HCT116 (cell line): ENCODE results near the gene MAPK14. TPM values are rescaled to one million over a fixed set of nuclear protein-coding genes. Genes with fewer than 3 reads are reported as not detected.

Experiments
- ATAC-seq: fragments of 200-7000 bp; cut with Tn5 transposase; 2 replicates; pipeline ENCODE4 v1.9.1; 2020; ENCODE audit warnings: mild to moderate bottlenecking, moderate library complexity
- BruUV-seq: library from RNA; stranded (reverse); fragments of 400-500 nt; replicated peaks from 2 replicates; lab custom pipeline; 2021; lab: Mats Ljungman, UMichigan
- CTCF ChIA-PET: fragments of 300-600 bp; sonication (Branson Sonifier 250); formaldehyde crosslinking; loops from one replicate; lab custom pipeline; 2021; ENCODE audit warnings: antibody characterized with exemption; lab: Charles Lee
- POLR2A ChIA-PET: fragments of 300-600, 350-600 bp; sonication (Branson Sonifier 250); formaldehyde crosslinking; loops from one replicate; lab custom pipeline; 2021; ENCODE audit warnings: antibody characterized with exemption; lab: Charles Lee
- RAD21 ChIA-PET, 2 experiments: fragments of 300-600 bp; sonication (Branson Sonifier 250); formaldehyde crosslinking; loops; one replicate each; lab custom pipeline; 2023; ENCODE audit warnings: low total read pairs in 2 of 2; ENCODE audit not compliant: uncharacterized antibody in 2 of 2, unreplicated experiment in 2 of 2, low non-redundant PET in 1 of 2; lab: Charles Lee
- DNase-seq: peaks from one replicate; pipeline ENCODE4 v3.0.0-alpha.2; 2010; ENCODE audit warnings: low read depth, low spot score
- H2AFZ ChIP-seq: fragments of 200-600 bp; shearing (Covaris generic), sonication (generic); 2 replicates; pipeline ENCODE4 v1.6.1; 2017; ENCODE audit warnings: low read depth, mixed run types, mixed read lengths, antibody characterized with exemption, low read length; ENCODE audit not compliant: poor library complexity, severe bottlenecking
- H3K27ac ChIP-seq: 2 replicates; pipeline ENCODE4 v1.5.1; 2012; ENCODE audit warnings: low read depth, low read length
- H3K27me3 ChIP-seq: fragments of 200-600 bp; sonication (generic); 2 replicates; pipeline ENCODE4 v1.6.1; 2016; ENCODE audit warnings: mixed run types, low read length, mixed read lengths; ENCODE audit not compliant: insufficient read depth
- H3K36me3 ChIP-seq, 2 experiments: fragments of 200-500 bp in 1 of 2; fragments of 200-600 bp in 1 of 2; sonication (Bioruptor generic) in 1 of 2; sonication (generic) in 1 of 2; 2 replicates each; pipeline versions ENCODE4 v1.5.1 to v1.6.1; 2014 to 2016; ENCODE audit warnings: low read length in 2 of 2, inconsistent platforms in 1 of 2, mixed read lengths in 1 of 2, mixed run types in 1 of 2; ENCODE audit not compliant: insufficient read depth in 2 of 2, control insufficient read depth in 1 of 2
- H3K4me1 ChIP-seq, 2 experiments: fragments of 200-600 bp in 1 of 2; sonication (generic) in 1 of 2; 2 replicates each; pipeline versions ENCODE4 v1.5.1 to v1.6.1; 2012 to 2017; ENCODE audit warnings: low read length in 2 of 2, inconsistent platforms in 1 of 2, mild to moderate bottlenecking in 1 of 2, mixed read lengths in 1 of 2, mixed run types in 1 of 2, moderate library complexity in 1 of 2; ENCODE audit not compliant: insufficient read depth in 2 of 2, control insufficient read depth in 1 of 2
- H3K4me2 ChIP-seq: fragments of 200-600 bp; sonication (generic); 2 replicates; pipeline ENCODE4 v1.6.1; 2017; ENCODE audit warnings: mixed run types, low read length, mixed read lengths
- H3K4me3 ChIP-seq, 2 experiments: fragments of 200-600 bp in 1 of 2; sonication (generic) in 1 of 2; replicated peaks in 1 of 2; 2 replicates each; pipeline ENCODE4 v1.5.1; 2011 to 2016; ENCODE audit warnings: low read length in 2 of 2, control low read depth in 1 of 2, low read depth in 1 of 2, mild to moderate bottlenecking in 1 of 2, mixed read lengths in 1 of 2, mixed run types in 1 of 2
- H3K79me2 ChIP-seq: fragments of 200-600 bp; sonication (generic); 2 replicates; pipeline ENCODE4 v1.6.1; 2017; ENCODE audit warnings: mild to moderate bottlenecking, mixed run types, low read length, moderate library complexity, mixed read lengths; ENCODE audit not compliant: insufficient read depth
- H3K9ac ChIP-seq: fragments of 200-600 bp; sonication (generic); 2 replicates; pipeline ENCODE4 v1.6.1; 2016; ENCODE audit warnings: low read length, mixed read lengths
- H3K9me2 ChIP-seq: fragments of 200-600 bp; sonication (generic), shearing (Covaris generic); 2 replicates; pipeline ENCODE4 v1.6.1; 2017; ENCODE audit warnings: mixed run types, mild to moderate bottlenecking, moderate library complexity; ENCODE audit not compliant: insufficient read depth
- H3K9me3 ChIP-seq, 2 experiments: fragments of 200-500 bp in 1 of 2; fragments of 200-600 bp in 1 of 2; sonication (Bioruptor generic) in 1 of 2; sonication (generic) in 1 of 2; 2 replicates each; pipeline ENCODE4 v1.6.1; 2014 to 2017; ENCODE audit warnings: low read length in 2 of 2, mixed read lengths in 2 of 2, inconsistent platforms in 1 of 2, low read depth in 1 of 2, mild to moderate bottlenecking in 1 of 2, mixed run types in 1 of 2, moderate library complexity in 1 of 2; ENCODE audit not compliant: control insufficient read depth in 1 of 2, insufficient read depth in 1 of 2
- H4K20me1 ChIP-seq: fragments of 200-600 bp; sonication (generic), shearing (Covaris generic); 2 replicates; pipeline ENCODE4 v1.6.1; 2017; ENCODE audit warnings: mixed run types, mild to moderate bottlenecking, moderate library complexity; ENCODE audit not compliant: insufficient read depth
- CBX3 ChIP-seq: IDR thresholded peaks from 2 replicates; pipeline ENCODE4 v1.6.1; 2012; ENCODE audit warnings: low read depth
- CEBPB ChIP-seq: IDR thresholded peaks from 2 replicates; pipeline ENCODE4 v1.6.1; 2012; ENCODE audit warnings: low read depth
- EGR1 ChIP-seq: IDR thresholded peaks from 2 replicates; pipeline ENCODE4 v1.6.1; 2012; ENCODE audit warnings: low read depth
- ELF1 ChIP-seq: IDR thresholded peaks from 2 replicates; pipeline ENCODE4 v1.6.1; 2012; ENCODE audit warnings: low read depth, borderline replicate concordance
- FOSL1 ChIP-seq: IDR thresholded peaks from 2 replicates; pipeline ENCODE4 v1.6.1; 2012; ENCODE audit warnings: low read depth
- JUND ChIP-seq: IDR thresholded peaks from 2 replicates; pipeline ENCODE4 v1.6.1; 2012
- POLR2A ChIP-seq: IDR thresholded peaks from 2 replicates; pipeline ENCODE4 v1.7.0; 2011; ENCODE audit warnings: borderline replicate concordance; ENCODE audit not compliant: insufficient read depth, insufficient read length; ENCODE audit errors: extremely low read depth
- POLR2AphosphoS5 ChIP-seq: IDR thresholded peaks from 2 replicates; pipeline ENCODE4 v1.6.1; 2011; ENCODE audit warnings: mild to moderate bottlenecking, low read depth, low read length, moderate library complexity
- RAD21 ChIP-seq: IDR thresholded peaks from 2 replicates; pipeline ENCODE4 v1.6.1; 2012; ENCODE audit warnings: low read depth, mild to moderate bottlenecking
- SP1 ChIP-seq: IDR thresholded peaks from 2 replicates; pipeline ENCODE4 v1.6.1; 2012; ENCODE audit warnings: low read depth
- SRF ChIP-seq: IDR thresholded peaks from 2 replicates; pipeline ENCODE4 v1.6.1; 2012; ENCODE audit warnings: low read depth
- TCF7L2 ChIP-seq: IDR thresholded peaks from 2 replicates; pipeline ENCODE4 v1.7.0; 2011; ENCODE audit warnings: borderline replicate concordance, inconsistent platforms; ENCODE audit not compliant: insufficient read depth, insufficient read length; ENCODE audit errors: extremely low read depth
- ZFX ChIP-seq: fragments of 450-650 bp; IDR thresholded peaks from 2 replicates; pipeline ENCODE4 v1.6.1; 2017
- ZNF274 ChIP-seq: fragments of 200-500 bp; sonication (Bioruptor generic); IDR thresholded peaks from 2 replicates; pipeline ENCODE4 v1.6.1; 2014; ENCODE audit warnings: mild to moderate bottlenecking, low read depth, low read length, inconsistent platforms
- intact Hi-C: fragments of 100-400 bp; cut with micrococcal nuclease; formaldehyde crosslinking; loops from 2 replicates; pipeline ENCODE4 v1.10.0; 2022
- total RNA-seq: library from RNA; stranded (reverse); gene quantifications from one replicate; pipeline ENCODE4 v1.2.1, GENCODE V29; 2021; ENCODE audit not compliant: unreplicated experiment
- TF ChIP-seq, protein P1 (sequence below): IDR thresholded peaks from 2 replicates; pipeline ENCODE4 v1.6.1; 2012
- TF ChIP-seq, protein P2 (sequence below): IDR thresholded peaks from 2 replicates; pipeline ENCODE4 v1.6.1; 2011; ENCODE audit warnings: mild to moderate bottlenecking, low read length, moderate library complexity; ENCODE audit not compliant: insufficient replicate concordance; ENCODE audit errors: extremely low read depth
- TF ChIP-seq, protein P3 (sequence below): IDR thresholded peaks from 2 replicates; pipeline ENCODE4 v1.6.1; 2012

The MAPK14 gene
- total RNA-seq, 1 experiment from 2014 or later, result 34.2 TPM

DNA sequence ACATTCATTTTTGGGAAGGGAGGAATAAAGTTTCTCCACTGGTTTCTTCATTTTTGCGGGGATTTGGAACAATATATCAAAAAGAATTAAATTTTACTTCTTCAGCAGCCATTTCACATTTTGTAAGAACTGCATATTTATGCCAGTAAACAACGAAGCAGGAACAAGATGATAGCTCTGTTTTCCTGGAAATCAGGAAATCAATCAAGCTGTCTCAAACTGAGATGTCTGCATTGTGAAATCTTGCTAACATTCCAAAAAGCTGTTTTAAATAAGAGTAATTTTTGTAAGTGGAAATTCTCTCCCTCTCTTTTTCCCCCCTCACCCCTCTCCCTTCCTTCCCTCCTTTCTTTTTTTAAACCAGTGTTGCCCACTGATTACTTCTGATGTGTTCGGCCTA lies 122.7 kb downstream of the MAPK14 start:
- TF ChIP-seq SP1 (no peak), CBX3 (no peak), ZNF274 (no peak), EGR1 (no peak), TCF7L2 (no peak), ZFX (no peak), RAD21 (no peak), FOSL1 (no peak), CEBPB (no peak), POLR2A (no peak), ELF1 (no peak), JUND (no peak), SRF (no peak), POLR2AphosphoS5 (no peak)
- TF ChIP-seq, protein P1, sequence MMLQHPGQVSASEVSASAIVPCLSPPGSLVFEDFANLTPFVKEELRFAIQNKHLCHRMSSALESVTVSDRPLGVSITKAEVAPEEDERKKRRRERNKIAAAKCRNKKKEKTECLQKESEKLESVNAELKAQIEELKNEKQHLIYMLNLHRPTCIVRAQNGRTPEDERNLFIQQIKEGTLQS, result no peak
- TF ChIP-seq, protein P2, sequence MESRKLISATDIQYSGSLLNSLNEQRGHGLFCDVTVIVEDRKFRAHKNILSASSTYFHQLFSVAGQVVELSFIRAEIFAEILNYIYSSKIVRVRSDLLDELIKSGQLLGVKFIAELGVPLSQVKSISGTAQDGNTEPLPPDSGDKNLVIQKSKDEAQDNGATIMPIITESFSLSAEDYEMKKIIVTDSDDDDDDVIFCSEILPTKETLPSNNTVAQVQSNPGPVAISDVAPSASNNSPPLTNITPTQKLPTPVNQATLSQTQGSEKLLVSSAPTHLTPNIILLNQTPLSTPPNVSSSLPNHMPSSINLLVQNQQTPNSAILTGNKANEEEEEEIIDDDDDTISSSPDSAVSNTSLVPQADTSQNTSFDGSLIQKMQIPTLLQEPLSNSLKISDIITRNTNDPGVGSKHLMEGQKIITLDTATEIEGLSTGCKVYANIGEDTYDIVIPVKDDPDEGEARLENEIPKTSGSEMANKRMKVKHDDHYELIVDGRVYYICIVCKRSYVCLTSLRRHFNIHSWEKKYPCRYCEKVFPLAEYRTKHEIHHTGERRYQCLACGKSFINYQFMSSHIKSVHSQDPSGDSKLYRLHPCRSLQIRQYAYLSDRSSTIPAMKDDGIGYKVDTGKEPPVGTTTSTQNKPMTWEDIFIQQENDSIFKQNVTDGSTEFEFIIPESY, result no peak
- TF ChIP-seq, protein P3, sequence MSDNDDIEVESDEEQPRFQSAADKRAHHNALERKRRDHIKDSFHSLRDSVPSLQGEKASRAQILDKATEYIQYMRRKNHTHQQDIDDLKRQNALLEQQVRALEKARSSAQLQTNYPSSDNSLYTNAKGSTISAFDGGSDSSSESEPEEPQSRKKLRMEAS, result no peak
- Histone ChIP-seq H3K4me3 (no peak overlapping the region), H3K27me3 (no peaks in the 10 kb centered on the region), H2AFZ (no peak overlapping the region), H3K9me3 (peaks cover 0 to 4% of the 10 kb centered on the region in 2 experiments; a peak in 1 of 4 replicates), H3K9ac (no peak overlapping the region), H4K20me1 (no peaks in the 10 kb centered on the region), H3K27ac (no peak overlapping the region), H3K79me2 (no peaks in the 10 kb centered on the region), H3K36me3 (no peaks in the 10 kb centered on the region), H3K4me2 (no peak overlapping the region), H3K4me1 (0 out of 4 replicates have a peak, but pooled peaks cover 0 to 2% of the 10 kb centered on the region in 2 experiments), H3K9me2 (no peaks in the 10 kb centered on the region)
- intact Hi-C loops, result no loop called here
- RAD21 ChIA-PET, result no interaction called here
- no TSS peak for BruUV-seq
- ATAC-seq (no peak), DNase-seq (no peak)
- CTCF ChIA-PET, result no interaction called here
- POLR2A ChIA-PET, result no interaction called here
